ENCODE data around the gene DNMT3A.

Gene DNMT3A

DNA sequence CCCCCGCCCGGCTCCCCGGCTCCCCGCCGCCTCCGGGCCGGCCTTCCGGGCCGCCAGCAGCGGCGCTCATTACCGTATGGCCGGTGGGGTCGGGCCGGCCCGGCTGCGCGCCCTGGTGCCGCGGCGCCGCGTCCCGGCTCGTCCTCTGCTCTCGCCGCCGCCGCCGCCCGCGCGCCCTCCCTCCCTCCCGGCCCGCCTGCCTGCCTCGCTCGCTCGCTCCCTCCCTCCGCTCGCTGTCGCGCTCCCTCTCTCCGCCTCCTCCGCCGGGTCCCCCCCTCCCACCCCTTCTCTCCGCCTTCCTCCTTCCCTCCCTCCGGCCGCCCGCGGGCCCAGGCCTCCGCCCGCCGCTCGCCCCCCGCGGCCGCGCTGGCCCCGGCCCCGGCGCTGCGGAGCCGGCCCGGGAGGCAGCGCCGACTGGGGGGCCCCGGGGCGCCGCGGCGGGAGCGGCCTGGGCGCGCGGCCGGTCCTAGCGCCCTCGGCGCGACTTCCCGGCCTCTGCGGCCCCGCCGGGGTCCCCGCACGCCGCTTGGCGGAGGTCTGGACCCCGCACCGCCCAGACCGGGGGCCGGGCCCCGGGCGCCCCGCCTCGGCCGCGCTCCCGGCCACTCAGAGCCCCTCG, at the start of gene DNMT3A:
Gene DNMT3A (minus strand): TSS at position 173 of the 619 bp plus-strand sequence. CDS start 27,941 bp downstream, outside the sequence.
- peaks cover under 1% of the 10 kb centered on the region for H3K36me3 Mint-ChIP-seq (ENCODE audit: low read depth)
- peaks cover 25% of the 10 kb centered on the region for H3K4me1 Mint-ChIP-seq (ENCODE audit: low read depth)
- H3K27ac Mint-ChIP-seq = peak within 1 kb of the TSS; percentile 82
- peaks cover 3% of the 10 kb centered on the region for H3K27me3 Mint-ChIP-seq (ENCODE audit: low read depth)
- H3K9me3 Mint-ChIP-seq = no peaks in the 10 kb centered on the region
- H3K4me3 Mint-ChIP-seq = peak within 1 kb of the TSS; percentile 84

DNA sequence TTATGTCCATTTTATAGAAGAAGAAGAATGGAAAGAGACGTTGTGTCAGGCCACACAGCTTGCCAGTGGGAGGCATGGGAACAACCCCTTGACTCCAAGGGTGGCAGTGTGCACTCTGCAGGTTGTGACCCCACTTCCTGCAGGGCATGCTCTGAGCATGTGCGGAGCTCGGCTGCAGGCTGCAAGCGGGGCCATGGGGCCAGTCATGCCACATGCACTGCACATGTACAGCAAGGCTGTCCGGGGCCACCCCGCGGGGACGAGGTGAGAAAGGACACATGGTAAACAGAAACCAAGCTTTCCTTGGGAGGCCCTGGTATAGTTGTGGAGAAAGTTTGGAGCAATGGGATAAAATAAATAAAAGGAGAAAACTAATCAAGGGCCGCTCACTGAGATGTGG, 47.4 kb upstream of the DNMT3A start:
- Mint-ChIP-seq H3K36me3 (ENCODE audit: low read depth) (peaks cover 24% of the 10 kb centered on the region), H3K27me3 (ENCODE audit: low read depth) (no peaks in the 10 kb centered on the region), H3K9me3 (peaks cover 3% of the 10 kb centered on the region), H3K27ac (peak overlapping the region; percentile 42), H3K4me1 (ENCODE audit: low read depth) (peaks cover 29% of the 10 kb centered on the region), H3K4me3 (no peak overlapping the region)

DNA sequence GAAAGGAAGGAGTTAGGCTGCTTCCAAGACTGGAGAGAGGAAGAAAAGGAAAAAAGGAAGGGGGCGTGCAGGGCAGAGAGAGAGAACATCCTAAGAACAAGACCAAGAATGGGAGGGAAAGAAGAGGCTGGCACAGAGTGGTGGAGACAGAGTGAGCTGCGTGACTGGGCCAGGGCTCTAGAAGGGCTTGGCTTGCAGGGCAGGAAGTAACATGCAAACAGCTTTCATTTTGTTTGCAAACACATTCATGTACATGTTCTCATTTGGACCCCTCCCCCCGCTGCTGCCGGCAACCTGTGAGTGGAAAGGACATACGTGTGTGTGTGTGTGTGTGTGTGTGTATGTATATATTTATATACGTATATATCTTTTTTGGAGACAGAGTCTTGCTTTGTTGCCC, 46.8 kb upstream of the DNMT3A start:
- peaks cover 24% of the 10 kb centered on the region for H3K36me3 Mint-ChIP-seq (ENCODE audit: low read depth)

DNA sequence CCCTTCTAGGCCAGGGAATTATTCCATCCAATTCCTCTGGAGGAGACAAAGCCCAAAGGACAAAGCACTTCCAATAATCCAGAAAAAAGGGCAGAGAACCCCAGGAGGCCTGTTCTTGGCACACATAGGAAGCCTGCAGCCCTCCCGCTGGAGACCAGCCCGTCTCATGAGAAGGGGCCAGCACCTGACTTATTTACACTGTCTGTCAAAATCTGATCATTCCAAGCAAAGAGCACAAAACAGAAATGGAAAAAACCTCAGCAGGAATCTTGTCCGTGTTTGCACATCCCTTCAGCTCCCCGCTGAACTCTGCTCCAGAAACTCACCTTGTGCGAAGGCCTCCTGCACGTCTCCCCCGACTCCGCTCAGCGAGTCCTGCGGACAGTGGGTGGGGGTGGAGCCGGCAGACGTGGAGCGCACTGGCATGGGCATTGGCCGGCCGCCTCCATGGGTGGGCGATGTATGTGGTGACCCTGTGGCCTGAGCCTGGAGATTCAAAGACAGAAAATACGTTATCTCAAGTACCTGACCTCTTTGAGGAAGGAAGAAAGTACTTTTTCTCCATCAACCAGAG, 46.2 kb upstream of the DNMT3A start:
- Mint-ChIP-seq H3K27me3 (ENCODE audit: low read depth) (no peaks in the 10 kb centered on the region), H3K36me3 (ENCODE audit: low read depth) (peaks cover 24% of the 10 kb centered on the region), H3K9me3 (peaks cover 3% of the 10 kb centered on the region), H3K4me1 (ENCODE audit: low read depth) (peaks cover 29% of the 10 kb centered on the region), H3K27ac (peak overlapping the region; percentile 77), H3K4me3 (peak overlapping the region; percentile 43)

More for the DNA sequence above, 46.8 kb upstream of the DNMT3A start:
- Mint-ChIP-seq H3K4me3 (peak overlapping the region; percentile 43), H3K27ac (peak overlapping the region; percentile 77), H3K27me3 (ENCODE audit: low read depth) (no peaks in the 10 kb centered on the region), H3K4me1 (ENCODE audit: low read depth) (peaks cover 29% of the 10 kb centered on the region), H3K9me3 (peaks cover 3% of the 10 kb centered on the region)

DNA sequence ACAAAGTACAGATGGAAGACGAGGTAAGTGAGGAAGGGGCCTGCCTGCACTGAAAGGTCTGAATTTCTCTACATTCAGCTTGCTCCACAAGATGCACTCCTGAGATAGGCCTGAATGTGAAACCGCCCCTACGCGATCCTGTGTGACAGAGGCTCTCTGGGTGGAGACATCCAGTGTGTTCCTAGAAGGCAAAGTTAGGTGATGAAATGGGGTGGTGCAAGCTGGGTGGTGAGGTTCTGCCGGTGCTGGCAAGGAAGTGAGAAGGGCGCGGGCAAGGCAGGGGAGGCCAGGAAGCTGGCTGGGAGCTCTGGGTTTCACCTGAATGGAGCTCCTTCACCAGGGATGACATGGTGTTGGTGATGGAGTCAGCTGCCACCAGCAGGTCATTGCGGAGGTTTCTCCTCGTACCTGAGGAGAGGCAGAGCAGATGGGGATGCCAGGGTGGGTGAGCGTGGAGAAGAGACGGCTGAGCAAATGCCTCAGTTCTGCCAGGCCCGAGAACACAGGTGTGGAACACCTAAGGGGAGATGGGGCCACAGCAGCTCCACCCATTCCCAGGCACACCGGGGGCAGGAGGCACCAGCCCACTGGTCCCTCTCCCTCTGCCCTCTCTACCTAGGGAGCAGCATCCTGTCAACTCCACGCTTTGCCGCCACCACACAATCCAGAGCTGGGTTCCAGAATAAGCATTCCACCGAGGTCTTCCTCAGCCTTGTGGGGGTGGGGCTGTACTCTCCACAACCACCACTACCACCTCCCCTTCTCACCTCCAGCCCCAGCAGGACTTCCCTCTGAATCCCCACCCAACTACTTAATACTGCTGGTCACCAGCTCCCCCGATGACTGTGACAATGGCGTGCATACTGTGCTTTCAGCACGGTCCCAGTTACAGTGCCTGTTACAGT, 45.5 kb upstream of the DNMT3A start:
- H3K4me1 Mint-ChIP-seq (ENCODE audit: low read depth) = peaks cover 30% of the 10 kb centered on the region
- no peaks in the 10 kb centered on the region for H3K27me3 Mint-ChIP-seq (ENCODE audit: low read depth)
- no peak overlapping the region for H3K4me3 Mint-ChIP-seq
- peaks cover 21% of the 10 kb centered on the region for H3K36me3 Mint-ChIP-seq (ENCODE audit: low read depth)
- H3K9me3 Mint-ChIP-seq = peaks cover 3% of the 10 kb centered on the region
- H3K27ac Mint-ChIP-seq = peak overlapping the region; percentile 65

DNA sequence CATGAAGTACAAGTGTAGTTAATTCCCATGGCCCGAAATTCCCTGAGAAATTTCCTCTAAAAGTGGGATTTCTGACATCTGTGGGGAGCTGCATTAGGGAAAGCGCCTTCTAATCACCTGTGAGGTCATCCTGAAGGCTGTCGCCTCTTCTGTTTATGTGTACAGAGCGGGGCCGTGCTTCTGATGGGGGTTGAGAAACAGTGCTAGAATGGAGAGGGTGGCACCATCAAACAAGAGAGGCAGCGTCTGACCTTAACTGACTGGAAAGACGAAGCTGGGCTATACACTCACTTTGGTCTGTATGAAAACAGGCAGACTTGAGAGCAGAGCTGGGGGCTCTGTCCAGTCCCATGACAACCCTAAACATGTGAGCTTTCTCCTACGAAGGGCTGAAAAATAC, 44.2 kb upstream of the DNMT3A start:
- Mint-ChIP-seq H3K4me1 (ENCODE audit: low read depth) (peaks cover 30% of the 10 kb centered on the region), H3K36me3 (ENCODE audit: low read depth) (peaks cover 20% of the 10 kb centered on the region), H3K27me3 (ENCODE audit: low read depth) (no peaks in the 10 kb centered on the region), H3K9me3 (no peaks in the 10 kb centered on the region), H3K27ac (no peak overlapping the region), H3K4me3 (no peak overlapping the region)

DNA sequence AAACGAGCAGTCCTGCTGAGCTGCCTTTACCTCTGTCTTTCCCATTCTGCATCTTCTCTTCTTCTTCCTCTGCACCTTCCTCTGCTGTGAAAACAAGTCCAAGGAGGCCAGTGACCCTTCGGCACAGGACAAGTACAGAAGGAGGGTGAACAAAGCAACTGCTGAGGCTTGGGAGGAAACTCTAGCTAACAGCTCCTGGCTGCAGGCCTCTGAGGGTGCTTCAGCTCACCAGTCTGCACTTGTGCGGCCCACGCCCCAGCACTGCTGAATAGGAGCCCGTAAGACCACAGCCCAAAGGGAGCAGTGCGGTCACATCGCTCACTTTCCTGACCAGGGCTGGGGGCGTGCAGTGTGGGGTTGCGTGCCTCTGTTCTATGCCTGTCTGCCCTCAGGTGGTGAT, 42.1 kb upstream of the DNMT3A start:
- H3K27ac Mint-ChIP-seq = no peak overlapping the region
- H3K36me3 Mint-ChIP-seq (ENCODE audit: low read depth) = peaks cover 17% of the 10 kb centered on the region
- H3K9me3 Mint-ChIP-seq = no peaks in the 10 kb centered on the region
- H3K4me3 Mint-ChIP-seq = no peak overlapping the region
- no peaks in the 10 kb centered on the region for H3K27me3 Mint-ChIP-seq (ENCODE audit: low read depth)
- H3K4me1 Mint-ChIP-seq (ENCODE audit: low read depth) = peaks cover 35% of the 10 kb centered on the region

DNA sequence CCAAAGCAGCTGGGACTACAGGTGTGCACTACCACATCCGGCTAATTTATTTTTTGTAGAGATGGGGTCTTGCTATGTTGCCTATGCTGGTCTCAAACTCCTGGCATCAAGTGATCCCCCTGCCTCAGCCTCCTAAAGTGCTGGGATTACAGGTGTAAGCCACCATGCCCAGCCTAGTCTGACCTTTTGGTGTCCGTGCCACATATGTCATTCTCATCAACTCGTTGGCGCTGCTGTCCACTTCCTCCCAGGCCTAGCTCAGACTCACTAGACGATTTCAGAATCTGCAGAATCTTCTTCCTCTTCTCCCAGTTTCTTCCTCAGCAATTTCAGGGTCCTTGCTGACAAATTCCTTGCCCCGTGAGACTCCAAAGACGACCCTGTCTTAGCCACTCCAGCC, 39.8 kb upstream of the DNMT3A start:
- Mint-ChIP-seq H3K4me3 (no peak overlapping the region), H3K27ac (no peak overlapping the region), H3K4me1 (ENCODE audit: low read depth) (peaks cover 32% of the 10 kb centered on the region), H3K36me3 (ENCODE audit: low read depth) (peaks cover 7% of the 10 kb centered on the region), H3K9me3 (no peaks in the 10 kb centered on the region), H3K27me3 (ENCODE audit: low read depth) (no peaks in the 10 kb centered on the region)

DNA sequence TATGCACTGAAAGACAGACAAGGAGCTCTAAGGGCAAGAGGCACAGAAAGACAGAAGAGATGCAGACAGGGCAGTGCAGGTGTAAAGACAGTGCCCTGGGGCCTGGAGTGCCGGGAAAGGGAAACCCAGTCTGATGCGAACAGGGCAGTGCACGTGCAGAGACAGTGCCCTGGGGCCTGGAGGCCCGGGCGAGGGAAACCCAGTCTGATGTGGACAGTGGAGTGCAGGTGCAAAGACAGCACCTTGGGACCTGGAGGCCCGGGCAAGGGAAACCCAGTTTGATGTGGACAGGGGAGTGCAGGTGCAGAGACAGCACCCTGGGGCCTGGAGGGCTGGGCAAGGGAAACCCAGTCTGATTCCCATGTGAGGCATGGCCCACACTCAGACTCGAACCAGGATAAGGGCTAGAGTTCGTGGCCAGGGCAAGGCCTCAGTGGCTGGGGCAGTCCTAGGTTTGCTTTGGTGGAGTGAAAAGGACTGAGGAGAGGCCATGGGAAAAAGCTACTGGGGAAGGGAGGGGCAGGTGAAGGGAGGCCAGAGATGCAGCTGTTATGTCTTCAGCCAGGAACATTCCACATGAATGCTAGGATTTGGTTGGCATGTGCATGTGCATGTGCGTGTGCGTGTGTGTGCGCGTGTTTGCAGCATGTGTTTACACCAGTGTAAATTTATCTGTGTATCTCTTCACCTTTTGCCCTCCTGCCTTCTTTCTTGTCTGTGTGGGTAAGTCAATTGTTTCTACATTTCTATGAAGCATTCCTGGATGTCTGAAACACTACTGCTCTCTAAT, 39.1 kb upstream of the DNMT3A start:
- Mint-ChIP-seq H3K27ac (no peak overlapping the region), H3K4me1 (ENCODE audit: low read depth) (peaks cover 36% of the 10 kb centered on the region), H3K4me3 (no peak overlapping the region), H3K36me3 (ENCODE audit: low read depth) (peaks cover 4% of the 10 kb centered on the region), H3K27me3 (ENCODE audit: low read depth) (no peaks in the 10 kb centered on the region), H3K9me3 (no peaks in the 10 kb centered on the region)

DNA sequence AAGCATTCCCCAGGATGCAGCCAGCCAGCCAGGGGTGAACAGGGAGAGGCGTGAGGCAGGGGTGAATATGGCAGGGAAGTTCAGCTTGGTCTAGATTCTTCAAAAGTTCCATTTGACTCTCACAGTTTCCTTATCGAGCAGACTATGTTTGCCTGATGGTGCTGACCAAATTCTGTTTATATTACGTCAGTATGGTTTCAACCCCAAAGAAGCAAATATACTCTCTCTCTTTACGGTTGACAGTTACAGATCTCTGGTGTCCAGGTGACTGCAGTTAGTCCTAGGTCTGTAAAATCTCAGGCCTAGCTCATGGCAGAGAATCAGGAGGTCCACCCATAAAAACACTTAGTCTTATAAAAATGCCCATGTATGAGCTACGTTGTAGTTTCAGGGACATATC, 38.3 kb upstream of the DNMT3A start:
- Mint-ChIP-seq H3K27me3 (ENCODE audit: low read depth) (no peaks in the 10 kb centered on the region), H3K27ac (no peak overlapping the region), H3K4me1 (ENCODE audit: low read depth) (peaks cover 36% of the 10 kb centered on the region), H3K4me3 (no peak overlapping the region), H3K36me3 (ENCODE audit: low read depth) (peaks cover 4% of the 10 kb centered on the region), H3K9me3 (no peaks in the 10 kb centered on the region)

DNA sequence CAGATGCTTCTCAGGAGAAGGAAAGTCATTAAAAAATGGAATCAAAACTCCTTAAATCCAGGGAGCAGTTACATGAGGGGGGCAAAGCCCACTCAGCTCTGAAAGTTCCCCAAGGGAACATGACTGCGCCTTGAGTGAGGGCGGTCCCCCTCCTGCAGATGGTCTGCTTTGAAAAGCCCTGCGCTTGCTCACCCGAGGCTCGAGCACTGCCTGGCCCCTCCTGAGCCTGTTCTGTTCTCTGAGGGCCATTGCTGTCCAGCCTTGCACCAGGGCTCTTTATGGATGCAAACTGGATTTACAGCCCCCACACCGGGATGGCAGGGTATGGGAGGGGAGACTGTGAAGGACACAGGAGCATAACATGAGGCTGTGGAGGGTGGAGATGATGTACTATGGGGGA, 37.8 kb upstream of the DNMT3A start:
- H3K27me3 Mint-ChIP-seq (ENCODE audit: low read depth) = no peaks in the 10 kb centered on the region
- H3K27ac Mint-ChIP-seq = no peak overlapping the region
- H3K4me3 Mint-ChIP-seq = no peak overlapping the region
- no peaks in the 10 kb centered on the region for H3K9me3 Mint-ChIP-seq
- peaks cover 4% of the 10 kb centered on the region for H3K36me3 Mint-ChIP-seq (ENCODE audit: low read depth)
- H3K4me1 Mint-ChIP-seq (ENCODE audit: low read depth) = peaks cover 36% of the 10 kb centered on the region

DNA sequence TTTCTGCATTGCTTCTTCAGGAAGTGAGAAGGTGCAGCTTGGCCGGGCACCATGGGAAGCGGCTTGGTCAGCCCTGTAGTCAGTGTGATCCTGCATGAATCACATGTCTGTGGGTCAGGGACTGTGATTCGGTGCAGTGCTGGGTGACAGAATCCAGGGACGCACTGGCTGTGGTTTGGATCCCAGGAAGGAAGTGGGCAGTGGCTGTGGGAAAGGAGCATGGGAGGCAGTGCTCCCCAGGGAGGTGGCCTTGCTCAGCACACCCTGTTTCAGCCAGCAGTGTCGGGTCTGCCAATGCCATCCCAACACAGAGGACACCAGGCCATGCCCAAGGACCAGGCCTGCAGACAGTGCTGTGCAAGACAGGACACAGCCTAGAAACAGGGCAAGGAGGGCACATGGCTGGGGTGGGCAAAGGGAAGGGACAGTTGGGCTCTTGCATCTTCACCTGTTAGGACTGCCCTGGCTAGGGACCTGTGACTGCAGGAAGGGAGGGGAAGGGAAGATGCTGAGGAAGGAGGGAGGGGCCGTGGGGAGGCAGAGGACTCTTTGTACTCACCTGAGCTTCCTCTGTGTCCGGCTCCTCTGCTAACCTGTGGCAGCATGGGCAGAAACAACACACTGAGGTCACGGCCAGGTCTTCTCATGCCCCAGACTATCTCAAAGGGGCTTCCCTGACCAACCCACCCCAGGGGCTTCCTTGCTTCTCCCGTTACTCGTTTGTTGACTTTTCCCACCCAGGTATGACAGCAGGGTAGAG, 37.2 kb upstream of the DNMT3A start:
- H3K36me3 Mint-ChIP-seq (ENCODE audit: low read depth) = peaks cover 4% of the 10 kb centered on the region
- no peaks in the 10 kb centered on the region for H3K27me3 Mint-ChIP-seq (ENCODE audit: low read depth)
- H3K4me1 Mint-ChIP-seq (ENCODE audit: low read depth) = peaks cover 36% of the 10 kb centered on the region
- H3K9me3 Mint-ChIP-seq = no peaks in the 10 kb centered on the region
- no peak overlapping the region for H3K4me3 Mint-ChIP-seq
- H3K27ac Mint-ChIP-seq = no peak overlapping the region

DNA sequence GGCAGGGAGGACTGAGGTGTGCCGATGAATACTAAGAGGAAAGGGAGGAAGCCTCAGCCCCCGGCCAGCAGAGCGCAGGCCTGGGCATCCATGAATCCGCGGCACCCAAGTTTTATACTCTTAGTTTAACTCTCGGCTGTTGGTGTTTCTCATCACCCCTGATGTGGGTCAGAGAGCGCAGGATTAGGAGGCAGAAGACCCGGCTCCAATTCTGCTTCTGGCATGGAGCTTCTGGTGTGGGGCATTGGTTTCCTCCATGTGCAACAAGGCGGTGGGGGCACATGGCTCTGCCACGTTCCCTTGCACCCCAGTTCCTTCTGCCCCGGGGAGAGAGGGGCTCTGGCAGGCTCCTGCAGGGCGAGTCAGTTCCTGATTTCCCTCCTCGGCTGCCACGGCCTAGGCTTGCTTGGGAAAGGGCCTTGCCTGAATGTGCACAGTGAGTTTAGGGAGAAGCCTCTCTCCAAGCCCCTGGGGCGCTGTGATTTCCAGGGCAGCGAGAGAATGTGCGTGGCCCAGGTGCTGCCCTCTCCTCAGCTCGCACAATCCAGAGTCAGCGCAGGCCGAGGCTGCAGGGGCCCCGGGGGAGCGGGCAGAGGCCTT, 36.2 kb upstream of the DNMT3A start:
- peak overlapping the region; percentile 45 for H3K4me3 Mint-ChIP-seq
- peaks cover 4% of the 10 kb centered on the region for H3K36me3 Mint-ChIP-seq (ENCODE audit: low read depth)
- peaks cover 36% of the 10 kb centered on the region for H3K4me1 Mint-ChIP-seq (ENCODE audit: low read depth)
- H3K27ac Mint-ChIP-seq = peak overlapping the region; percentile 94
- H3K27me3 Mint-ChIP-seq (ENCODE audit: low read depth) = no peaks in the 10 kb centered on the region
- H3K9me3 Mint-ChIP-seq = no peaks in the 10 kb centered on the region

Measured in T-helper 1 cell treated with Interleukin-12 subunit alpha and Interleukin-12 subunit beta and Interleukin-4 antibody, amounts not matched to agents 30 μg/mL and 1 μg/mL, for 36 hours (primary cell).